ENCODE data around the gene ISOC1. TPM values are rescaled to one million over a fixed set of nuclear protein-coding genes. Genes with fewer than 3 reads are reported as not detected.

ISOC1 gene
- total and polyA plus RNA-seq, 2 experiments from 2014 or later = 33.7 to 34.2 TPM

GRCh38 chr5:129133553-129133952 is 39.0 kb downstream of the ISOC1 start:
- no peak for TF ChIP-seq REST (IDR thresholded peaks at IDR 0.05; ENCODE audit: unreplicated experiment)
- no peak for TF ChIP-seq EZH2phosphoT487 (IDR thresholded peaks at IDR 0.05; ENCODE audit: unreplicated experiment)
- TF ChIP-seq NANOG (IDR thresholded peaks at IDR 0.05; ENCODE audit: borderline replicate concordance) = no peak
- TF ChIP-seq EZH2 (IDR thresholded peaks at IDR 0.05; ENCODE audit: low read depth, unreplicated experiment) = no peak
- no peak for TF ChIP-seq POLR2AphosphoS5 (IDR thresholded peaks at IDR 0.05; ENCODE audit: low read depth)
- no peak for TF ChIP-seq ZNF331 (CRISPR knock-in tag; IDR thresholded peaks at IDR 0.05; ENCODE audit: low read depth)
- no peak for TF ChIP-seq JUNB (IDR thresholded peaks at IDR 0.05; ENCODE audit: unreplicated experiment)
- TF ChIP-seq ETS1 (IDR thresholded peaks at IDR 0.05) = no peak
- DNase-seq (ENCODE audit: low spot score) = no peak
- Mint-ChIP-seq H3K4me3 (no peak overlapping the region), H3K9me3 (no peaks in the 10 kb centered on the region), H3K27me3 (ENCODE audit: insufficient read depth, low read depth, poor library complexity) (no peaks in the 10 kb centered on the region), H3K27ac (no peak overlapping the region), H3K36me3 (ENCODE audit: low read depth) (no peaks in the 10 kb centered on the region), H3K4me1 (peaks cover 4% of the 10 kb centered on the region)
- H3K4me3 ChIP-seq = no peak overlapping the region
- H3K36me3 ChIP-seq (ENCODE audit: insufficient read depth) = no peaks in the 10 kb centered on the region
- no peaks in the 10 kb centered on the region for H4K20me1 ChIP-seq (replicated peaks; ENCODE audit: insufficient read depth)
- no peak for ATAC-seq
- no peak overlapping the region for H3K27ac ChIP-seq (ENCODE audit: low read depth)
- no peaks in the 10 kb centered on the region for H3K27me3 ChIP-seq (ENCODE audit: insufficient read depth)
- H3K4me2 ChIP-seq = no peak overlapping the region
- H3K4me1 ChIP-seq (ENCODE audit: insufficient read depth) = peaks cover 10% of the 10 kb centered on the region
- H3K79me2 ChIP-seq (replicated peaks; ENCODE audit: insufficient read depth) = no peaks in the 10 kb centered on the region
- H2AFZ ChIP-seq = no peak overlapping the region
- no peaks in the 10 kb centered on the region for H3F3A ChIP-seq (replicated peaks; ENCODE audit: low read depth)
- H3K9me2 ChIP-seq (ENCODE audit: insufficient read depth) = no peaks in the 10 kb centered on the region

- Histone ChIP-seq H2AFZ (no peak overlapping the region), H3F3A (replicated peaks; ENCODE audit: low read depth) (no peaks in the 10 kb centered on the region), H3K27me3 (ENCODE audit: insufficient read depth) (no peaks in the 10 kb centered on the region), H4K20me1 (replicated peaks; ENCODE audit: insufficient read depth) (no peaks in the 10 kb centered on the region), H3K27ac (ENCODE audit: low read depth) (no peak overlapping the region), H3K36me3 (ENCODE audit: insufficient read depth) (no peaks in the 10 kb centered on the region), H3K9me2 (ENCODE audit: insufficient read depth) (no peaks in the 10 kb centered on the region), H3K4me2 (no peak overlapping the region), H3K4me3 (no peak overlapping the region), H3K79me2 (replicated peaks; ENCODE audit: insufficient read depth) (no peaks in the 10 kb centered on the region), H3K4me1 (ENCODE audit: insufficient read depth) (peaks cover 10% of the 10 kb centered on the region)
- DNase-seq (ENCODE audit: low spot score) (peak; percentile 74), ATAC-seq (peak; percentile 86)
- peaks cover 4% of the 10 kb centered on the region for H3K4me1 Mint-ChIP-seq
- H3K36me3 Mint-ChIP-seq (ENCODE audit: low read depth) = no peaks in the 10 kb centered on the region
- H3K4me3 Mint-ChIP-seq = no peak overlapping the region
- H3K9me3 Mint-ChIP-seq = no peaks in the 10 kb centered on the region
- peak; percentile 64 to 88 for TF ChIP-seq CTCF (conservative IDR thresholded peaks at IDR 0.05; ENCODE audit: low read depth in 2 of 2)
- no peak for TF ChIP-seq ZNF331 (CRISPR knock-in tag; IDR thresholded peaks at IDR 0.05; ENCODE audit: low read depth)
- H3K27ac Mint-ChIP-seq = no peak overlapping the region
- no peaks in the 10 kb centered on the region for H3K27me3 Mint-ChIP-seq (ENCODE audit: insufficient read depth, low read depth, poor library complexity)
Observed at GRCh38 chr5:129135633-129136032, 41.1 kb downstream of the ISOC1 start.

Measured in GM23338 (cell line).